ENCODE results near the gene CLCN5. TPM values are rescaled to one million over a fixed set of nuclear protein-coding genes. Genes with fewer than 3 reads are reported as not detected.

Gene CLCN5
- total and polyA plus RNA-seq, 2 donors: 1.4 to 26.3 TPM

GRCh38 chrX:50066318-50066937, 144.0 kb downstream of the CLCN5 start:
- no peaks in the 10 kb centered on the region for H3K4me1 ChIP-seq (ENCODE audit: insufficient read depth)
- H3K27ac ChIP-seq (ENCODE audit: low read depth): no peak overlapping the region
- H3K4me3 ChIP-seq (ENCODE audit: low read depth, low read length): no peak overlapping the region
- DNase-seq (ENCODE audit: extremely low spot score): no peak
- no peaks in the 10 kb centered on the region for H3K36me3 ChIP-seq (ENCODE audit: insufficient read depth)
- 68% methylated on average over 4 of the region's 4 CpGs for WGBS

DNA sequence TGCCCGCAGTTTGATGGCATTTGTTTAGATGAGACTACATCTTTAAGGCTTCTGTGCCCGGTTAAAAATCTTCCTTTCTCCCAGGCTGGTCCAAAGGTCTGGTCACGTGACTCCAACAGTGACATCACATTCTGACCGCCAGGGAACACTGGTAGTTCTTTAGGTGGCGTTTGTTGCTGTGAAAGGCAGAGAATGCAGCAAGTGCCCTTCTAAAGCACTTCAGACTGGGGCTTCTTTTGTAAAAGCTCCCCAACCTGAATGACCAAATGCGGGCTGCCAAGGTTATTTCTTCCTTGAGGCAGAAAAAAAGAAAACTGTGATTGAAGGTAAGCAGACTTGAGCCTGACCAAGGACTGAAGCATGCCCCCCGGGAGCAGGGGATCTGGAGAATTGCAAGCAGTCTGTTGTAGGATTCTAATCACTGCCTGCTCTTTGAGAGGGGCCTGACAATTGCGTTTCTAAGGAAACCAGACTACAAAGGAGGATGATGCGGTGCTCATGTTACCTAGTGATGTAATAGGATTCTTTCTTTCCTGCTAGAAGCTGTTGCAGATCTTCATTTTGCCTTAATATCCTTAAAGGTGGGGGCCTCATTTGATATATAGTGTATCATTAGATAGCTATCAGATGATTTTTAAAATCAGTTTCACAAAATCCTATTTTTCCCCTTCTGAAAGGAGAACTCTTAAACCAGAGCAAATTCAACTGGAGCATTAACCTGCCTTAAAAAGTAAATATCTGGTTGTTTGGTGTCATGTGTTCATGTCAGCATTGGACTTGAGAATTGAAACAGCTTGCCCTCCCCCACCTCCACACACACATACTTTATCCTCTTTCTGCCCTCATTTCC, 145.3 kb downstream of the CLCN5 start:
- no peaks in the 10 kb centered on the region for H3K4me1 ChIP-seq (ENCODE audit: insufficient read depth)
- peak; percentile 11 for DNase-seq (ENCODE audit: extremely low spot score)
- H3K27ac ChIP-seq (ENCODE audit: low read depth): no peak overlapping the region
- no peak overlapping the region for H3K4me3 ChIP-seq (ENCODE audit: low read depth, low read length)
- 14% methylated on average over 9 of the region's 9 CpGs for WGBS
- no peaks in the 10 kb centered on the region for H3K36me3 ChIP-seq (ENCODE audit: insufficient read depth)

DNA sequence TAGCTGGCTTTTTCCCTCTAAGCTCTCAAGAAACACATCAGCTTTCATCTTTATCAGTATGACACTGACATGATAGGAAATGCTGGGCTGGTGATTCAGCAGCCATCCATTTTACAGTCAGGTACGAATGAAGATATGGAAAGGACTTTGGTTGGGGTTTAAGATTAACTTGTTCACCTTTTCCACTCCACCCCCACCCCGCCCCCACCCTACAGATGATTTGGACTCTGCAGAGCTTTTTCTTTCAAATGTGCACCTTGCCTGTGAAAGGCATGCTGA, 145.8 kb downstream of the CLCN5 start:
- Histone ChIP-seq H3K4me3 (ENCODE audit: low read depth, low read length) (no peak overlapping the region), H3K36me3 (ENCODE audit: insufficient read depth) (no peaks in the 10 kb centered on the region), H3K27ac (ENCODE audit: low read depth) (no peak overlapping the region), H3K4me1 (ENCODE audit: insufficient read depth) (no peaks in the 10 kb centered on the region)
- 61% methylated on average over 2 of the region's 2 CpGs for WGBS
- no peak for DNase-seq (ENCODE audit: extremely low spot score)

DNA sequence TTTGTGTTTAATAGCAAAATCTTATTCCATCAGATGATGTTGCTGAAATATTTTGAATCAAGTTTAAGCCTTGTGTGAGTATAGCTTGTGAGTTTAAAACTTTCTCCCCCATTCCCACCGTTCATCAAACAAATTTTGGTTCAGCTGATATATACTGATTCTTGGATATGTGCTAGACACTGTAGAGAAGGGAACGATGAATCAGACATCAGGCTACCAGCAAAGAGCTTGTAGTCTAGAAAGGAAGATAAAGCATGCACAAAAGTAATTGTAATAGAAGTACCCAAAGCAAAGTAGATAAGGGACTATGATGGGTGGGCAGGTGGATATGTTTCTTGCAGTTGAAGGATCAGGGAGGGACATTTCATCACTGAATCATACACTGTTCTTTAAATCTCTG, 146.5 kb downstream of the CLCN5 start:
- no peak overlapping the region for H3K4me3 ChIP-seq (ENCODE audit: low read depth, low read length)
- H3K36me3 ChIP-seq (ENCODE audit: insufficient read depth): no peaks in the 10 kb centered on the region
- no peaks in the 10 kb centered on the region for H3K4me1 ChIP-seq (ENCODE audit: insufficient read depth)
- 97% methylated on average over 2 of the region's 2 CpGs for whole genome bisulfite sequencing
- DNase-seq (ENCODE audit: extremely low spot score): no peak
- H3K27ac ChIP-seq (ENCODE audit: low read depth): no peak overlapping the region

DNA sequence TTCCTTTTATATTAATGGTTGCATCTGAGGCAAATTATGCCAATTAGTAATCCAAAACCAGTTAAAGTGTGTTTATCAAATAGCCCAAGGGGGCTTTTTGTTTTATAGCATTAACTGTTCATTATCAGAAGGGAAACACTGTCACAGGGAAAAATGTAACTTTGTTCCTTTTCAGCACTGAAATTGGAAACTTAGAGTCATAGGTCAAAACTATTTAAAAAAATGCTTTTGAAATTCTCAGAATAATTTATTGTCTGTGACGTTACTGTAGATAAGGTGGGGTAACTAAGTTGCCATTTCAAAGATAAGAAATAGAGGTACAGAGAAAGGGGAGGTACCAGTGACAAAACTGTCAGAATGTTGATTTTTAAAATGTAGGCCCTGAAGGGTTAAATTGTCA, 149.1 kb downstream of the CLCN5 start:
- Histone ChIP-seq H3K27ac (ENCODE audit: low read depth) (no peak overlapping the region), H3K4me1 (ENCODE audit: insufficient read depth) (no peaks in the 10 kb centered on the region), H3K4me3 (ENCODE audit: low read depth, low read length) (no peak overlapping the region), H3K36me3 (ENCODE audit: insufficient read depth) (no peaks in the 10 kb centered on the region)
- WGBS: 67% methylated on average over 1 of the region's 1 CpG
- no peak for DNase-seq (ENCODE audit: extremely low spot score)

- Histone ChIP-seq H3K36me3 (ENCODE audit: insufficient read depth) (no peaks in the 10 kb centered on the region), H3K4me3 (ENCODE audit: low read depth, low read length) (no peak overlapping the region), H3K27ac (ENCODE audit: low read depth) (no peak overlapping the region), H3K4me1 (ENCODE audit: insufficient read depth) (no peaks in the 10 kb centered on the region)
- 92% methylated on average over 1 of the region's 1 CpG for WGBS
- no peak for DNase-seq (ENCODE audit: extremely low spot score)
These were observed 149.7 kb downstream of the CLCN5 start for GRCh38 chrX:50072110-50072509.

DNA sequence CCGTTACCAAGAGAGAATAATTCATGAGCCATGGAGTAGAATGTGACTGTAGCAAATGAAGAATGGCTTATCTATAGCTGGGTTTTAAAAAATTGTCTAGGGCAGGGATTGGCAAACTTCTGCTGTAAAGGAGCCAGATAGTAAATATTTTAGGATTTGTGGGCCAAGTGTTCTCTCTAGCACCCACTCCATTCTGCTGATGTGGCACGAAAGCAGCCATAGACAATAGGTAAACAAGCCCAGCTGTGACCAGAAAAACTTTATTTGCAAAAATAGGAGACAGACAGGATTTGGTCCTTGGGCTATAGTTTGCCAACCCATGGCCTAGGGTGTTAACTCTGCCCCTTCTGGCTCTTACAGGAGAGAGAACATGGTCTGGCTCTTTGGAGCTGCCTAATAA, 151.2 kb downstream of the CLCN5 start:
- Histone ChIP-seq H3K36me3 (ENCODE audit: insufficient read depth) (no peaks in the 10 kb centered on the region), H3K4me1 (ENCODE audit: insufficient read depth) (no peaks in the 10 kb centered on the region), H3K27ac (ENCODE audit: low read depth) (no peak overlapping the region), H3K4me3 (ENCODE audit: low read depth, low read length) (no peak overlapping the region)
- DNase-seq (ENCODE audit: extremely low spot score): no peak
- 62% methylated on average over 2 of the region's 2 CpGs for WGBS

DNA sequence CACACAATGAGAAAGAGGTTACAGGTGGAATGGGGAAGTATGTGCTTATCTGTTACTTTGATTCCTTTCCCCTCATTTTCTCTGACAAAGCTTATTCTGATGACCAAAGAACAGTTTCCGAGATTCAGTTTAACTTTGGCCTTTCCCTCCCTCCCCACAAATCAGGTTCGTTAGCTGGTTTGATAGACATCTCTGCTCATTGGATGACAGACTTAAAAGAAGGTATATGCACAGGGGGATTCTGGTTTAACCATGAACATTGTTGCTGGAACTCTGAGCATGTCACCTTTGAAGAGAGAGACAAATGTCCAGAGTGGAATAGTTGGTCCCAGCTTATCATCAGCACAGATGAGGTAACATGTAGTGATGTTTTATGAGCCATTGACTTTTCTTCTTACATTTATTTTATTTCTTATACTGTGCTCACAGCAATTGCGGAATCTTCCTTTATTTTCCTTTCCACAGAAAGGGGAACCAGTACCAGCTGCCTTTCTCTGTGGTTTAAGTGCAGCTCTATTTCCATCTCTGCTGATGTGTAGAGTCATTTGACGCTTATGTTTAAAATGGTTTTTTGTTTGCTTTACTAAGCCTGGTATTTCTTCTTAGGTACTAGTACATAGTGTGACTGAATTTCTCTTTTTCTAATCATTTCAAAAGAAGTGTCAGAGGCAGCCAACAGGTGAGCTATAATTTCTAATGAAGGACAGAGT, 153.4 kb downstream of the CLCN5 start:
- 90% methylated on average over 4 of the region's 4 CpGs for WGBS
- Histone ChIP-seq H3K4me3 (ENCODE audit: low read depth, low read length) (no peak overlapping the region), H3K36me3 (ENCODE audit: insufficient read depth) (no peaks in the 10 kb centered on the region), H3K4me1 (ENCODE audit: insufficient read depth) (no peaks in the 10 kb centered on the region), H3K27ac (ENCODE audit: low read depth) (no peak overlapping the region)
- DNase-seq (ENCODE audit: extremely low spot score): no peak

DNA sequence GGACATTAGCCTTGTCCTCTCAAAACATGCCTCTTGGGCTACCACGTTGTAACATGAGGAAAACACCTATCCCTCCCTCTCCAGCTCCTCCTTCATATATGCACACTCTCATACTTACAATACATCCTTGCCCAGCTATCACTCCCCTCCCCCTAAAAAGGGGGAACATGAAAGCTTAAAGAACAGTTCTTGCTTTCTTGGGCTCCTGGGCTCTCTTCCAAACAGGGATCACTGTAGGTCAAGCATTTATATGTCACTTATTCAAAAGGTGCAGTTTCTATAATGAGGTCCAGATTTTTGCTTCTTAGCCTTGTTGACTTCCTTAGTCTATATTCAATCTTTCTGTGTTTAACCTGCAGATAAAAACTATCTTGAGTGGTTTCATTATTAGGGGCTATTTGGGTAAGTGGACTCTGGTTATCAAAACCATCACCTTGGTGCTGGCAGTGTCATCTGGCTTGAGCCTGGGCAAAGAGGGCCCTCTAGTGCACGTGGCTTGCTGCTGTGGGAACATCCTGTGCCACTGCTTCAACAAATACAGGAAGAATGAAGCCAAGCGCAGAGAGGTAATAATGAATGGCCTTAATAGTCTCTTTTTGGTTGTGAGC, 159.0 kb downstream of the CLCN5 start:
- WGBS: 45% methylated on average over 3 of the region's 3 CpGs

GRCh38 chrX:50082741-50083140, 160.3 kb downstream of the CLCN5 start:
- H3K36me3 ChIP-seq (ENCODE audit: insufficient read depth): no peaks in the 10 kb centered on the region
- H3K27ac ChIP-seq (ENCODE audit: low read depth): no peak overlapping the region
- 89% methylated on average over 2 of the region's 2 CpGs for WGBS
- no peak for DNase-seq (ENCODE audit: extremely low spot score)
- H3K4me3 ChIP-seq (ENCODE audit: low read depth, low read length): no peak overlapping the region
- H3K4me1 ChIP-seq (ENCODE audit: insufficient read depth): no peaks in the 10 kb centered on the region

More for the DNA sequence above, 159.0 kb downstream of the CLCN5 start:
- no peaks in the 10 kb centered on the region for H3K4me1 ChIP-seq (ENCODE audit: insufficient read depth)
- no peak overlapping the region for H3K4me3 ChIP-seq (ENCODE audit: low read depth, low read length)
- DNase-seq (ENCODE audit: extremely low spot score): no peak
- no peaks in the 10 kb centered on the region for H3K36me3 ChIP-seq (ENCODE audit: insufficient read depth)
- no peak overlapping the region for H3K27ac ChIP-seq (ENCODE audit: low read depth)

DNA sequence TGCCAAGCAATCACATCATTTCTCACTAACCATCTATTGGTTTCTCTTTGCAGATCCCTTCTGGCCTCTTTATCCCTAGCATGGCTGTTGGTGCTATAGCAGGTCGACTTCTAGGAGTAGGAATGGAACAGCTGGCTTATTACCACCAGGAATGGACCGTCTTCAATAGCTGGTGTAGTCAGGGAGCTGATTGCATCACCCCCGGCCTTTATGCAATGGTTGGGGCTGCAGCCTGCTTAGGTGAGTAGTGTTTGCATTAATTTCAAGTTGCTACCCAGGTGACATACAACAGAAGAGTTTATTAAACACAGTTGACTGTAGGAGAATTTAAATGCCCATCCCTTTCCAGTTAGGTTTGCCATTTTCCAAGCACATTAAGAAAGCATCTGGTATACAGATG, 166.2 kb downstream of the CLCN5 start:
- WGBS: 96% methylated on average over 3 of the region's 3 CpGs
- no peaks in the 10 kb centered on the region for H3K36me3 ChIP-seq (ENCODE audit: insufficient read depth)
- no peak for DNase-seq (ENCODE audit: extremely low spot score)
- no peak overlapping the region for H3K4me3 ChIP-seq (ENCODE audit: low read depth, low read length)
- H3K27ac ChIP-seq (ENCODE audit: low read depth): no peak overlapping the region
- H3K4me1 ChIP-seq (ENCODE audit: insufficient read depth): no peaks in the 10 kb centered on the region

GRCh38 chrX:50093625-50094024, 171.2 kb downstream of the CLCN5 start:
- no peak overlapping the region for H3K27ac ChIP-seq (ENCODE audit: low read depth)
- H3K36me3 ChIP-seq (ENCODE audit: insufficient read depth): no peaks in the 10 kb centered on the region
- H3K4me3 ChIP-seq (ENCODE audit: low read depth, low read length): no peak overlapping the region
- 94% methylated on average over 4 of the region's 4 CpGs for WGBS
- no peak for DNase-seq (ENCODE audit: extremely low spot score)
- H3K4me1 ChIP-seq (ENCODE audit: insufficient read depth): no peaks in the 10 kb centered on the region

GRCh38 chrX:50097071-50097470, 174.7 kb downstream of the CLCN5 start:
- WGBS: 66% methylated on average over 4 of the region's 4 CpGs
- no peak for DNase-seq (ENCODE audit: extremely low spot score)
- no peak overlapping the region for H3K4me3 ChIP-seq (ENCODE audit: low read depth, low read length)
- H3K27ac ChIP-seq (ENCODE audit: low read depth): no peak overlapping the region
- H3K36me3 ChIP-seq (ENCODE audit: insufficient read depth): no peaks in the 10 kb centered on the region
- no peaks in the 10 kb centered on the region for H3K4me1 ChIP-seq (ENCODE audit: insufficient read depth)

GRCh38 chrX:50098241-50098640, 175.8 kb downstream of the CLCN5 start:
- Histone ChIP-seq H3K4me1 (ENCODE audit: insufficient read depth) (no peaks in the 10 kb centered on the region), H3K4me3 (ENCODE audit: low read depth, low read length) (no peak overlapping the region), H3K36me3 (ENCODE audit: insufficient read depth) (no peaks in the 10 kb centered on the region), H3K27ac (ENCODE audit: low read depth) (no peak overlapping the region)
- WGBS: 75% methylated on average over 3 of the region's 3 CpGs
- no peak for DNase-seq (ENCODE audit: extremely low spot score)
